ENCODE measurements around the gene B3GNT7.
"Not testable (repeated sequence)": the region's sequence is repeated elsewhere in the genome, so short reads cannot be mapped to it uniquely, and the experiment has no call there.

Gene B3GNT7

DNA sequence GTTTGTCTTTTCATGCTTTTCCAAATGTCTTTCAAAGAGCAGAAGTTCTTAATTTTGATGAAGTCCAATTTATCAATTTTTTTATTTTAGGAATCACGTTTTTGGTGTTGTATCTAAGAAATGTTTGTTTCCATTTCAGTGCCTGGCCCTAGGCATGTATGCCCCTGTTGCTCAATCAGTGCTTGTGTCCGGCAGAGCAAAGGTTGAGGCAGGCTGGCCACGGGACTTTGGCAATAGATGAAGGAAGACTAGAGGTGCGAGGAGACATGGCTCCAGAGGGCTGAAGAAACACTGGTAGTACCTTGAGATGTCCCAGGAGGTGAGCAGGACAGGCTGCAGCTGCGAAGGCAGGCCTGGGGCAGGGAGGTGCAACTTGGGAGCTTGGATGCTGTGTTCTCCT, 10.1 kb upstream of the B3GNT7 start:
- no peak for DNase-seq (ENCODE audit: low spot score)

DNA sequence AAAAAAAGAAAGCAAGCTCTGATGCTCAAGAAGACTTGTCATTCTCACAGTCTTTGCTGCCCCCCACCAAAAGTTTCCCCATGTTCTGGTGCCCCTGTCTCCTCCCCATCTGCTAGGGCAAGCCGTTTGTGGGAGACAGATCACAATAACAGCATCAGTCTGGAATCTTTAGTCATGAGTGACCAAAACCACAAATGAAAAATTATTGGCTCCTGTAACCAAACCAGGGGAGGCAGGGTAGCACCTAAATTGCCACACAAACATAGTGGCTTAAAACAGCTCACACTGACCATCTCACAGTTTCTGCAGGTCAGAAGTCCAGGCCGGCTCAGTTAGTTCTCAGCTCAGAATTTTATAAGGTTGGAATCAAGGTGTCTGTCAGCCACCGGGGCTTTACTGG, 9.1 kb upstream of the B3GNT7 start:
- no peak for DNase-seq (ENCODE audit: low spot score)

DNA sequence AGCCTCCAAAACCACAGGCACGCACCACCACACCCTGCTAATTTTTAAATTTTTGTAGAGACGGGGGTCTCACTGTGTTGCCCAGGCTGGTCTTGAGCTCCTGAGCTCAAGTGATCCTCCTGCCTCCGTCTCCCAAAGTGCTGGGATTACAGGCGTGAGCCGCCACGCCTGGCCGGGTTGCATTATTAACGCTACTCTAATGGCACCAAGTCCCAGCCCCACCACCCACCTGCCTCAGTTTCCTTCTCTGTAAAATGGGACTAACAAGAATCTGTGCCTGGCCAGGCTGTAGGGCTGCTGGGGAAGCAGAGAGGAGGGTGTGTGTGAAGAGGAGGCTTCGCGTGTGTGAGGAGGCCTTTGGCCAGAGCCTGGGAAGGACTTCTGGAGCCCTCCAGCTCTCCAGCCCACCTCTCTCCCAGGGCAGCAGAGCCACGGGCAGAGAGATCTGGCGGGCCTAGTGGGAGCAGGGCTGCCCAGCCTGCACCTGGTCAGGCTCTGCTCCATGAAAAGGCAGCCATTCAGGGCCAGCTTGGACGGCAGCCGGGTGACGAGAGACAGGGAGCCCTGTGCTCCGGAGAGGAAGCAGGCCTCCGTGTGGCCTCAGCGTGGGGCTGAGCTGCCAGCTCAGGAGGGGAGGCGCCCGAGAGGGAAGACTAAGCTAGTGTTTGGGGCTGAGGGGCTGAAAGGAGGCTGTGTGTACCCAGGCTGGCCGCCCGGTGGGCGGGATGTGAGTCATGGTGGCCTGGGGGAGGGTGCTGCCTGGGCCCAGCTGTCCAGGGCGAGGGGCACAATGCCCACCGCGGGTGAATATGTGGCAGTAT, 7.4 kb upstream of the B3GNT7 start:
- no peak for DNase-seq (ENCODE audit: low spot score)

DNA sequence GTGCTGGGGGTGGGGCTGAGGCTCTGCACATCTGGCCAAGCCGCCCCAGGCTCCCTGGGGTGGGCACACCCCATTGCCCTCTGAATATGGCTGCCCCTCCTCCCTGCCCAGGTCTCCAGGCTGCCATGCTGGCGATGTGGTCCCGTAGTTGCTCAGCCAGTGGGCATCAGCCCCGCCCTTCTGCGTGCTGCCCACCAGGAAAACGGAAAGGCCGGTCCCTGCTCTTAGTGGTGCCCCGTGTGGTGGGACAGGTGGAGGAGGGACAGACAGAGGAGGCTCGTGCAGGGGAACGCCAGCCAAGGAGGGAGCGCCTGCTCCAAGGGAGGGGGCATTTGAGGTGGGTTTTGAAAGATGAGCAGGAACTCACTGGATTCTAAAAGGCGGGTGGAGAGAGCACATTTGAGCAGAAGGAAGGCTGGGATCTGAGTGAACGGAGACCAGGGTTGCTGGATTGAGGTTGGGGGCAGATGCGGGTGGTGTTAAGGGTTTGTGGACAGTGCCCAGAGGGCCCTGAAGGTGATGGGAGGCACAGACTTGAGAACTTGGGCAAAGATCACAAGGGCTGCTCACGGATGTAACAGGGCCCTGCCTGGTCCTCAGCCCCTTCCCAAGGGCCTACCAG, 6.7 kb upstream of the B3GNT7 start:
- no peak for DNase-seq (ENCODE audit: low spot score)

DNA sequence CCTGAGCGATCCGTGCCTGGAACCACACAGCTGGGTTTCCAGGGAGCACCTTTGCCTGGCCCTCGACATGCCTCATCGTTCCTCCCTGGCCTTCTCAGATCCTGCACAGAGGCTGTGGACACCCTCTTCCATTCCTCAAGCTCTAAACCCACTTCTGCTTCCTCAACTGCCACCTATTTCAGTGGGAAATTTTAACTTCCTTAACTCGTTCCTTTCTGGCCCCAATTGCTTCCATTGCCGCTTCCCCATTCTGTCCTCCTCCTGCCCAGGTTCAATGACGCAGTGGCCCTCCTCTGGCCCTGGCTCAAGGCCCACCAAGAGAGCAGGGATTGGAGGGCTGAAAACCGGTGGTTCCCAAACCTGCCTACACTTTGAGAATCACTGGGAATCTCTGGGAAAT, 4.8 kb upstream of the B3GNT7 start:
- DNase-seq (ENCODE audit: low spot score), result no peak

DNA sequence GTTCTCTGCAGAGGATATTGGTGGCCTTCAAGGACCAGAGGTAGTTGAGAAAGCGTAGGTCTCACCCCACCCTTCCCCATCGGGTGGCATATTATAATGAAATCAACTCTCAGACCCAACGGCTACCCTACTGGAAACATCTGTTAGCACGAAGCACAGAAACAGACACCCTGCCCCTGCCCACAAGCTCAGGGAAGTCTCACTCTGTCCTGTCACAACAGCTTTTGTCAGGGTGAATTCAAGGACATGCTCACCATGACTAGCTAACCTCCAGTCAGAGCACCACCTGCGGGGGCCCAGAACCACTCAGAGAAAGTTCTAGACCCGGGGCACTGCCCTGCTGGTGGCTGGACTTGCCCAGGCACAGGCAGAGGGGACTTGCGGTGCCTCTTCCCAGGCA, 3.5 kb upstream of the B3GNT7 start:
- no peak for DNase-seq (ENCODE audit: low spot score)

DNA sequence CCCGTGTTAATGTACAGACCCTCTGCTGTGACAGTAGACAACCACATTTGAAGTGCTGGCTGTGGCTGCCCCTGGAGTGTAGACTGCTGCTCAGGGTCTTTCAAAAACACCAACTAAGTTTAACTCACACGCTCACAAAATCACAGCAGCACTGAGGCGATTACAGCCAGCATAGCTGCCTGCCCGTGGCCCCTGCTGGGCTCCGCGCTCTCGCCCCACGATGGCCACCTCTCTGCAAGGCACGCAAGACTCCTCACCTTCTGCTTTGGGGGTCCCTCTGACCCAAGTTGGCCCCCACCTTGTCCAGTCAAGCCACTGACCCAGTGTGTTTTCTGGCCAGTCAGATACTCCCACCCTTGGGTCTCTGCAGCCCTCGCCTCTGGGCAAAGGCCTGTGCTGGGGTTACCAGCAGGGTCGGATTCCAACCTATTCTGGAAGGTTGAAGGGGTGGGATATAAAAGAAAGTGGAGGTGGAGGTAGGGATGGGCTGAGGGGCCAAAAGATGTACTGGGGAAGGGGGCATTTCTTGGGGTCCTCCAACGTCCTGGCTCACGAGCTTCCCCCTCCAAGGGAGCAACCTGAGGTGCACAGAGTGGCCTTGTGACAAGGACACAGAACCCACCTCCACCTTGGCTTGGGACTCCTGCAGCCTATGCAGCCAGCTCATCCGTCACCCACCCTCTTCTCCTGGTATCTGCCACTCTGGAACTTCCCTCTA, 2.9 kb upstream of the B3GNT7 start:
- no peak for DNase-seq (ENCODE audit: low spot score)

DNA sequence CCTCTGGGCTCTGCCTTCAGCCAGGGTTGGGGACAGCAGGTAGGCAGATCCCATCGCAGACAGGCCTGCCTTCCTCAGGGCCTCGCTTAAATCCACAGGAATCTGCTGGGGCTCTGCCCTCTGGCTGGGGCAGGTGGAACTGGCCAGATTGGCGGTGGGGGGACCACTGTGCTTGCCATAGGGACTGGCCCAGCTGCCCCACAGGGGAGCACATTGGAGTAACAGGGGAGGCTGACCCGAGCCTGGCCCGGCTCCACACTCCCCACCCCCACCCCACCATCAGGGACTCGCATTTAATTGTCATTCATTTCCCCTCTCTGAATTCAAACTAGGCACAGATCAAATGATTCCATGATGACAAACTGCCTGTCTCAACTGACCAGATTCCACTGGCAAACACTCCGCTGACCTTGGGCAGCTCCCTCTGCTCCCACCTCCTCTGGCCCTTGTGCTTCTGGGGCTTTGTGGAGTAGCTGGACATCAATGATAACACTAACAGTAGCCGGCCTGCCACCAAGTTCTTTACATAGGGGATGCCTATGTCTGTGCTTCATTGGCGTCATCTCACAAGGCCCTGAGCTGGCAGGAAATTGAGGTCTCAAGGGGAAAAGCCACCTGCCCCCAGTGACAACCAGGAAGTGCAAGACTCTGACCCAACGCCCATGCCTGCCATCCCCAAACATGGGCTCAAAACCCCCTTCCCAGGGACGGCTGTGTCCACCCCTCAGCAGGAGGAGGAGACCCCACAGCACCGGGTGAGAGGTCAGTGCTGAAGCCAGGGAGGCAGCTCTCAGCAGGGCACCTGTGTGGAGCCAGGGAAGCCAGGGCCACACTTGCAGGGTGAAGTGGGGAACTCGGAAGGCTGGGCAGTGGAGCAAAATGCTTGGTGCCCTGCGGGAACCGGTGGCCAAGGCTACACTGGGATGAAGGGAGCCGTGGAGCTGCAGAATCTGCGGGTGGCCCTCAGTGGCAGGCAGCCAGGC, 2.1 kb upstream of the B3GNT7 start:
- no peak for DNase-seq (ENCODE audit: low spot score)

DNA sequence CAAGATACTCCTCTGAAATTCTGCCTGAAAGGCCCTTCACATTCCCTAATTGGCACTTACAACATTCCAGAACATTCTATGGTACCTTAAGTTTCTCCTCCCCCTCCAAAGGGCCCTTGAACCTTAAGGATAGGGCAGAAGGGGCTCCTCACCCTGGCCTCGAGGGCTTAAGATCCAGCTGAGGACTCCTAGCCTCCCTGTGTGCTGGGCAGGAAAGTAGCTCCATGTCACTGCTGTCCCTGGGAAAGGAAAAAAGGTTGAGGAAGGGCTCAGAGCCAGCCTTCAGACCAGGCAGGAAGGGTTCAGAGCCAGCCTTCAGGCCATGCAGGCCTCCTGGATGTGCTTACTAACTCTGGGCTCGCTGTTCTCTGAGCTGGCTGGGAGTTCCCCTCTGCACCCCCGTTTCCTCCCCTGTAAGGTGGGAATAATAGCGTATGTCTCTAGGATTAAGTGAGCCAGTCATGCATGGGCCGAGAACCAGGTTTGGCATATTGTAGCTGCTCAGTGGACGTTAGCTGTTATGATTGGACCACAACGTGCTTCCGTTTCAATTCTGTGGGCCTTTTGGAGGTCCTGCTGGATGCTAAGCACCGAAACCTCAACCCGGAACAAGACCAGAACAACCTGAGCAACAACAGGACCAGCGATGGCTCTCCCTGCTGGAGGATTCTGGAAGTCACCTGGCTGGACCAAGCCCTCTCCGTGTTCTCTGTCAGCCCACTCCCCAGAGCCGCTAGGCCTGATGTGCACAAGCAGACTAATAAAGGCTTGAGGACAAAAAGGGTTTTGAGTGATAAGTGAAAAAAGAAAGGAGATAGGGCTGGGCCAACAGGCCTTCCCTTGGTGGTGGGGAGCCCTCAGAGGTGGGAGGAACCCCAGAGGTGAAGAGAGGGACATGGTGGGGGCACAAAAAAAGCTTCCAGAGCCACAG, 1.0 kb upstream of the B3GNT7 start:
- DNase-seq (ENCODE audit: low spot score), result no peak

DNA sequence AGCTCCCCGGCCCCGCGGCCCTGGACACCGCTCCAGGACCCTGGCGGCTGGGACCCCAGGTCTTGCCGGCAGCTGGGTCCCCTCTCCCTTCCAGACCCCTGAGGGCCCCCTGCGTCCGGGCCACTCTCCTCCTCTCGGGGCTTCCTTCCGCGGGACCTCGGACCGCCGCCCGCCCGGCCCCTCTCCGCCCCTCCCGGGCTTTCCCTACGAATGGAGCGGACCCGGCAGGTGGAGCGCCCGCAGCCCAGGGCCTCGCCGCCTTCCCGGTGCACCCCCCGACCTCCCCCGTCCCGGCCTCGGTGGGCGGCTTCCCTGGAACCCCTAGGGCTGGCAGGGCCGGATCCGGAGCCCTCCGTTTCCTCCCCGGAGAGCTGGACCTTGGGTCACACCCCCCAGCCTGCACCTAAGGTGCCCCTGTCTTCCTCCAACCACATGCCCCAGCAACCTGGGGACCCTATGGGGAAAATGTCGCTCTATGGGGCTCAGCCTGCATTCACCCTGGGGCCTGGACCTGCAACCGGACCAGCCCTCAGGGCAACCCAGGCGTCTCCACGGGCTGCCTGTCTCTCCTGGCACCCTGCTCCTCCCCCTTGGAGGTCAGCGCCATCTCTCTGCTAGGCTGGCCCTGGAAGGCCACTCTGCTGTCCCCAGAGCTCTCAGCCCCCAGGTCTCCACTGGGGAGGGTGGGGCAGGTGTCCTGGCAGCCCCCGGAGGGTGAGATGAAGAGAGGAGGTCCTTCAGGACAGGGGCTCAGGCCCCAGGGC, 730 bp downstream of the B3GNT7 start:
- no peak for DNase-seq (ENCODE audit: low spot score)

DNA sequence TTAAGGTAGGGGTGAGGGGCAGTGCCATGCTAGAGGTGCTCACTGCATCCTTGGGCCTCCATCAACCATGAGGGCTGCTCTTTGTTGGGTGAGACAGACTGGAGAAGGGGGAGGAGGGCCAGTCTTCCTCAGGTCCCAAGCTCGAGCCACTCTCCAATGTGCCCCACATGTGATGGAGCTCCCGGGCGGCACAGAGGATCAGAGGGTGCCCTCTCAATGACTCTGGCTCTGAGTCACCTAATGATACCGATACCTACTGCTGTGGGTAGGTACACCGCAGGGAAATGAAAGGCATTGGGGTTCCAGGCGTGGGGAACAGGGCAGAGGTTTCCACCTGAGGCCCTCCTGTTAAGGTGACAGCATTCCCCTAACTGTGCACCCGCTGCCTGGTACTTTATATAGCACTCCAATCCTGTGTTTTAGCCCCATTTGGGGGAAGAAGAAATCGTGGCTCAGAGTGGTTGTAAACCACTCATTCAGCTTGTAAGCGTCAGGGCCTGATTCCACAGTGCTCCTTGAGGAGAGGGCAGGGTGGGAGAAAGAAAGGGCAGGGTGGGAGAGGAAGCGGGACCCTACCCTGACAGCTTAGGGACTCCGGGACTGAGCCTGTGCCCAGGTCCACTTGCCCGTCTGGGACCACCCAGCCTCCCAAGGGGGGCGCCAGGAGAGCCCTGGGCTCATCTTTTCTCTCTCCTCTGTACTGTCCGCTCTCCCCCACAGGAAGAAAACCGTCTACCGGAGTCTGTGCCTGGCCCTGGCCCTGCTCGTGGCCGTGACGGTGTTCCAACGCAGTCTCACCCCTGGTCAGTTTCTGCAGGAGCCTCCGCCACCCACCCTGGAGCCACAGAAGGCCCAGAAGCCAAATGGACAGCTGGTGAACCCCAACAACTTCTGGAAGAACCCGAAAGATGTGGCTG, 1.8 kb downstream of the B3GNT7 start:
- DNase-seq (ENCODE audit: low spot score), result no peak

DNA sequence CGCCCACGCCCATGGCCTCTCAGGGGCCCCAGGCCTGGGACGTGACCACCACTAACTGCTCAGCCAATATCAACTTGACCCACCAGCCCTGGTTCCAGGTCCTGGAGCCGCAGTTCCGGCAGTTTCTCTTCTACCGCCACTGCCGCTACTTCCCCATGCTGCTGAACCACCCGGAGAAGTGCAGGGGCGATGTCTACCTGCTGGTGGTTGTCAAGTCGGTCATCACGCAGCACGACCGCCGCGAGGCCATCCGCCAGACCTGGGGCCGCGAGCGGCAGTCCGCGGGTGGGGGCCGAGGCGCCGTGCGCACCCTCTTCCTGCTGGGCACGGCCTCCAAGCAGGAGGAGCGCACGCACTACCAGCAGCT, 2.4 kb downstream of the B3GNT7 start:
- no peak for DNase-seq (ENCODE audit: low spot score)

DNA sequence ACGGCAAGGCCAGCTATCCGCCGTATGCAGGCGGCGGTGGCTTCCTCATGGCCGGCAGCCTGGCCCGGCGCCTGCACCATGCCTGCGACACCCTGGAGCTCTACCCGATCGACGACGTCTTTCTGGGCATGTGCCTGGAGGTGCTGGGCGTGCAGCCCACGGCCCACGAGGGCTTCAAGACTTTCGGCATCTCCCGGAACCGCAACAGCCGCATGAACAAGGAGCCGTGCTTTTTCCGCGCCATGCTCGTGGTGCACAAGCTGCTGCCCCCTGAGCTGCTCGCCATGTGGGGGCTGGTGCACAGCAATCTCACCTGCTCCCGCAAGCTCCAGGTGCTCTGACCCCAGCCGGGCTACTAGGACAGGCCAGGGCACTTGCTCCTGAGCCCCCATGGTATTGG, 3.1 kb downstream of the B3GNT7 start:
- DNase-seq (ENCODE audit: low spot score), result no peak

DNA sequence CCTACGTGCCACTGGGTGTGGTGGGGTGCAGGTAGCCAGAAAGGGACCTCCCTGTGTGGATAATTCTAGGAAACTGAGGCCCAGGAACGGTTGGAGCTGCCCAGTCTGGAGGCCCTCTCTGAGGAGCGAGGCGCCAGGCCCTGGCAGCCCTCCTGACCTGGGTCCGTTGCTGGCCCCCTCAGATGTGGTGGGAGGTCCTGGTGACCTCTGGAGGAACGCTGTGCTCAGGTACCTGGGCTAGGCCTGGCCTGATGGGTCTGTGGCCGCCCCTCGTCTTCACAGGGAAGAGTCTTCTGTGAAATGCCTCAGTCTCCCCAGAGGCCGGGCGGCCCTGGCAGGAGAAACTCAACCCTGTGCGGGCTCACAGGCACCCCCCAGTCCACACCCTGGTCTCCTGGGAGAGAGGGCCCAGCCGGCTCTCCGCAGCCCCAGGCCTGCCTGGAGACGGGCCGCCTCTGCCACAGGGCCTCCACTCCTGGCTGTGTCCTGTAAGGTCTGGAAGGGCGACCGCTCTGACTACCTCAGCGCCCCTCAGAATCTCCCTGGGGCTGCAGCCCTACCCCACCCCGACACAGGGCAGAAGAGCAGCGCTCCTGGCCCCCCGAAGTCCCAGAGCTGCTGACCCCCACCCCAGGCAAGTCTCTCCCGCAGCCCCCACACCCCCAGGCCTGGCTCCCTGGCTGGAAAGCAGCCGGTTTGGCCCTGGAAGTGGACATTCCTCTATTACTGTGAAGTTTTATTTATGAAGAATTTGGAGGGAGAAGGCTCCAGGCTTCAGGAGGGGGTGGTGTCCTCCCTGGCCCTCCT, 3.7 kb downstream of the B3GNT7 start:
- DNase-seq (ENCODE audit: low spot score), result no peak

DNA sequence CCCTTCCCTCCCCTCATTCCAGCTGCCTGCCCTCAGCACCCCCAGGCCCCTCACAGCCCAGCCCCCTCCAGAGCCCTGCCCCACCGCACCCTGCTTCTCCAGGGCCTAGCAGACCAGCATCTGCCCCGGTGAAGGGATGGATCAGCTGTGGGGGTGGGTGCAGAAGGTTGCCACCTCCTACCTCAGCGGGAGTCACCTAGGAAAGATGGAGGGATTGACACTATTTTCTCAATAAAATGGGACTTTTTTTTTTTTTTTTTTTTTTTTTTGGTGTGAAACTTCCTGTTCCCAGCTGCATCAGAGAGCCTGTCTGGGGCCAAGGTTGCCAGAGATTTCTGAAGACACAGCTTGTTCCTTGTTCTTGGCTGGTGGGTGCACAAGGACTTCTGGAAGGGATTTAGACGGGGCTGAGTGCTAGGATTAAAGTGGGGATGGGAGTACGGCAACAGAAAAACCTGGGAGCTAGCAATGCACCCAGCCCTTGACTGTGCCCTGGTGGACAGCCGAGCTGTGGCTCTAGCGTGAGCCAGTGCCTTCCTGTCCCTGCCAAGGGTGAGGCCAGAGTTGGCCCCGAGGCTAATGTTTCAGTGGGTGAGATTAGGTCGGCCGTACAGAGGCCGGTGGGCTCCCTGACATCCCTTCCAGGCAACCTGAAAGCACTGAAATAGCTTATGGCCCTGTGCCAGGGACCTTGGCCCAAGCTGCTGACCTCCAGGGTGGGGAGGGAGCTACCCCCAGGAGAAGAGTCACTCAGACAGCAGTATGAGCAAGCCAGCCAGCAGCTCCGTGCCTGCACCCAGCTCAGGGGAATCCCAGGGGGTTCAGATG, 4.6 kb downstream of the B3GNT7 start:
- no peak for DNase-seq (ENCODE audit: low spot score)

DNA sequence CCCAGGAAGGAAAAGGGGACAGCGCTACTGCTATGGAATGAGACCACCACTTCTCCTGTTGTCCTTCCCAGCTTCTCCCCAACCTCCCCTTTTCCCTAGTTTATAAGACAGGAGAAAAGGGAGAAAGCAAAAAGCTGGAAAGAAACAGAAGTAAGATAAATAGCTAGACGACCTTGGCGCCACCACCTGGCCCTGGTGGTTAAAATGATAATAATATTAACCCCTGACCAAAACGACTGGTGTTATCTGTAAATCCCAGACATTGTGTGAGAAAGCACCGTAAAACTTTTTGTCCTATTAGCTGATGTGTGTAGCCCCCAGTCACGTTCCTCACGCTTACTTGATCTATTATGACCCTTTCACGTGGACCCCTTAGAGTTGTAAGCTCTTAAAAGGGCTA, 5.2 kb downstream of the B3GNT7 start:
- DNase-seq (ENCODE audit: low spot score), result not testable (repeated sequence)

DNA sequence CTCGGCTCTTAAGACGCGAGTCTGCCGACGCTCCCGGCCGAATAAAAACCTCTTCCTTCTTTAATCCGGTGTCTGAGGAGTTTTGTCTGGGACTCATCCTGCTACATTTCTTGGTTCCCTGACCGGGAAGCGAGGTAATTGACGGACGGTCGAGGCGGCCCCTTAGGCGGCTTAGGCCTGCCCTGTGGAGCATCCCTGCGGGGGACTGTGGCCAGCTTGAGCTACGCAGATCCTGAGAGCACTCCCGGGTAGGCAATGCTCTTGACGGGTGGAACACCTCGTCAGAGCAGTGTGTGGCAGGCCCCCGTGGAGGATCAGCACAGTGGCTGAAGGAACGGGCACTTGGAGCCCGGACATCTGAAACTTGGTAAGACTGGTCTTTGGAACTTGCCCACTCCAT, 5.6 kb downstream of the B3GNT7 start:
- not testable (repeated sequence) for DNase-seq (ENCODE audit: low spot score)

All from LoVo (cell line).